Measurements from ENCODE around the gene KIF17.

Gene KIF17

GRCh38 chr1:20665726-20666125, 52.1 kb downstream of the KIF17 start:
- no peak for DNase-seq (ENCODE audit: low spot score)
- TF ChIP-seq CTCF (IDR thresholded peaks at IDR 0.05; ENCODE audit: extremely low read depth, insufficient read depth, missing control alignments) = no peak
- in situ Hi-C loops (cut with MboI; ENCODE audit: low pct_unique_long_range_greater_than_20kb, low sequenced_read_pairs, unreplicated experiment) = no loop called here

GRCh38 chr1:20663969-20664715, 53.7 kb downstream of the KIF17 start:
- DNase-seq (ENCODE audit: low spot score) = no peak
- in situ Hi-C loops (cut with MboI; ENCODE audit: low pct_unique_long_range_greater_than_20kb, low sequenced_read_pairs, unreplicated experiment) = no loop called here
- no peak for TF ChIP-seq CTCF (IDR thresholded peaks at IDR 0.05; ENCODE audit: extremely low read depth, insufficient read depth, missing control alignments)

- in situ Hi-C loops (cut with MboI; ENCODE audit: low pct_unique_long_range_greater_than_20kb, low sequenced_read_pairs, unreplicated experiment) = no loop called here
- no peak for TF ChIP-seq CTCF (IDR thresholded peaks at IDR 0.05; ENCODE audit: extremely low read depth, insufficient read depth, missing control alignments)
- DNase-seq (ENCODE audit: low spot score) = no peak
These were observed 54.4 kb downstream of the KIF17 start for GRCh38 chr1:20663365-20663764.

- TF ChIP-seq CTCF (IDR thresholded peaks at IDR 0.05; ENCODE audit: extremely low read depth, insufficient read depth, missing control alignments) = no peak
- in situ Hi-C loops (cut with MboI; ENCODE audit: low pct_unique_long_range_greater_than_20kb, low sequenced_read_pairs, unreplicated experiment) = no loop called here
- DNase-seq (ENCODE audit: low spot score) = no peak
These were observed 55.7 kb downstream of the KIF17 start for GRCh38 chr1:20662110-20662475.

GRCh38 chr1:20661207-20662109, 56.3 kb downstream of the KIF17 start, which contains the start of gene DDOST:
TSS of gene DDOST (minus strand) at chr1:20661369. CDS start at chr1:20661350, 19 bp downstream.
- in situ Hi-C loops (cut with MboI; ENCODE audit: low pct_unique_long_range_greater_than_20kb, low sequenced_read_pairs, unreplicated experiment) = no loop called here
- peak; percentile 39 for TF ChIP-seq CTCF (IDR thresholded peaks at IDR 0.05; ENCODE audit: extremely low read depth, insufficient read depth, missing control alignments)
- peak; percentile 98 for DNase-seq (ENCODE audit: low spot score)

GRCh38 chr1:20660847-20661206, 57.0 kb downstream of the KIF17 start:
- in situ Hi-C loops (cut with MboI; ENCODE audit: low pct_unique_long_range_greater_than_20kb, low sequenced_read_pairs, unreplicated experiment) = no loop called here
- DNase-seq (ENCODE audit: low spot score) = no peak
- no peak for TF ChIP-seq CTCF (IDR thresholded peaks at IDR 0.05; ENCODE audit: extremely low read depth, insufficient read depth, missing control alignments)
